Natural killer cell (primary cell): ENCODE measurements around the gene CORIN. TPM values are rescaled to one million over a fixed set of nuclear protein-coding genes. Genes with fewer than 3 reads are reported as not detected.
"Not testable (repeated sequence)": the region's sequence is repeated elsewhere in the genome, so short reads cannot be mapped to it uniquely, and the experiment has no call there.

Experiments
- ATAC-seq, 3 donors: fragments of 150-1000 bp in 2 of 3; fragments of 200-7000 bp in 1 of 3; cut with Tn5 transposase; 1 replicate in 1 of 3; 2 replicates in 2 of 3; pipeline ENCODE4 v1.10.0; 2021; ENCODE audit warnings: mild to moderate bottlenecking in 2 of 3, moderate library complexity in 2 of 3
- DNase-seq, 2 donors: peaks; one replicate each; pipeline versions ENCODE4 v3.0.0 to v3.0.0-alpha.2; 2013 to 2021; ENCODE audit warnings: mixed read lengths in 1 of 2
- H3K27ac ChIP-seq: one replicate; pipeline ENCODE4 v1.5.1; 2013; ENCODE audit warnings: mild to moderate bottlenecking, low read length
- H3K27me3 ChIP-seq: one replicate; pipeline ENCODE4 v1.6.1; 2013; ENCODE audit warnings: low read length; ENCODE audit not compliant: control insufficient read depth, insufficient read depth
- H3K36me3 ChIP-seq: one replicate; pipeline ENCODE4 v1.6.1; 2013; ENCODE audit warnings: low read length; ENCODE audit not compliant: control insufficient read depth, insufficient read depth
- H3K4me1 ChIP-seq: one replicate; pipeline ENCODE4 v1.6.1; 2013; ENCODE audit warnings: low read length; ENCODE audit not compliant: control insufficient read depth, insufficient read depth
- H3K4me3 ChIP-seq: one replicate; pipeline ENCODE4 v1.5.1; 2013; ENCODE audit warnings: low read length
- H3K9me3 ChIP-seq: one replicate; pipeline ENCODE4 v1.6.1; 2013; ENCODE audit warnings: low read length; ENCODE audit not compliant: control insufficient read depth, insufficient read depth
- H3K27ac Mint-ChIP-seq, 2 donors: one replicate each; pipeline ENCODE4 v1.8.0; 2022; ENCODE audit warnings: mild to moderate bottlenecking in 2 of 2, mixed read lengths in 2 of 2, moderate library complexity in 1 of 2
- H3K27me3 Mint-ChIP-seq, 2 donors: one replicate each; pipeline ENCODE4 v1.8.0; 2022; ENCODE audit warnings: low read depth in 2 of 2, mixed read lengths in 2 of 2
- H3K36me3 Mint-ChIP-seq: one replicate; pipeline ENCODE4 v1.8.0; 2022; ENCODE audit warnings: mixed read lengths
- H3K4me1 Mint-ChIP-seq, 2 donors: one replicate each; pipeline ENCODE4 v1.8.0; 2022; ENCODE audit warnings: mixed read lengths in 2 of 2
- H3K4me3 Mint-ChIP-seq: one replicate; pipeline ENCODE4 v1.8.0; 2022; ENCODE audit warnings: mild to moderate bottlenecking, moderate library complexity, mixed read lengths
- H3K9me3 Mint-ChIP-seq, 2 donors: one replicate each; pipeline ENCODE4 v1.8.0; 2022; ENCODE audit warnings: mixed read lengths in 2 of 2
- WGBS: methylation state at CpG from one replicate; pipeline ENCODE4 v1.1.7; 2013; ENCODE audit warnings: missing lambda C conversion rate; ENCODE audit not compliant: insufficient coverage; 5-methylcytosine and 5-hydroxymethylcytosine counted together
- intact Hi-C: fragments of 100-400 bp; cut with micrococcal nuclease; formaldehyde crosslinking; loops from one replicate; pipeline ENCODE4 v1.14.2; 2022
- total RNA-seq, 4 donors: library from RNA; stranded (reverse); fragments of 120-200 nt in 1 of 4; gene quantifications; one replicate each; pipeline versions ENCODE4 v1.2.3 to v1.2.4, GENCODE V29; 2013 to 2022
- TF ChIP-seq, protein P1 (sequence below): fragments of 200-600 bp; IDR thresholded peaks from one replicate; pipeline ENCODE4 v1.8.0; 2022; ENCODE audit warnings: antibody characterized with exemption

The CORIN gene
- total RNA-seq, 3 donors from 2014 or later (not counting 1 experiment from before 2014, with no cell fraction given) = 0.78 TPM; not detected in 2

DNA sequence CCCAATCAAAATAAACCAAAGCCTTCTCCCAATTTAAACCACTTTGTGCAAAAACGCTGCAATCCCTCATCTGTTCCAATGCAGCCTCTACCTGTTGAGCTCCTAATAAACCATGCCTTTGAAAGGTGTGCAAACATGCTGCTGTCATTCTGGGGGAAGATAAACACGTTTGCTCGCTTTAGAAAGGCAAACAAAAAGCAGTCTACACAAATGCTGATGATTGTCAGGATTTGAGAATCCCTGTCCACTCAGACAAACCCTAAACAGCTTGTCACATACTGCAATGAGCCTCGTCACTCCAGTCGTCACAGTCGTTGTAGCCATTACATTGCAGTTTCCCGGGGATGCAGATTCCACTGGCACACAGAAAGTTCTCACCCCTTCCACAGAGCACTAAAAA lies 145.2 kb downstream of the CORIN start:
- Mint-ChIP-seq H3K36me3 (no peaks in the 10 kb centered on the region), H3K4me3 (no peak overlapping the region), H3K27ac (no peak overlapping the region), H3K9me3 (no peaks in the 10 kb centered on the region), H3K4me1 (no peaks in the 10 kb centered on the region), H3K27me3 (peaks cover 11 to 41% of the 10 kb centered on the region in 2 donors)
- no peak for ATAC-seq
- Histone ChIP-seq H3K36me3 (no peaks in the 10 kb centered on the region), H3K27me3 (no peaks in the 10 kb centered on the region), H3K4me3 (no peak overlapping the region), H3K9me3 (no peaks in the 10 kb centered on the region), H3K27ac (no peak overlapping the region), H3K4me1 (no peaks in the 10 kb centered on the region)
- intact Hi-C loops = no loop called here
- no peak for DNase-seq
- WGBS = 78% methylated on average over 7 of the region's 7 CpGs
- TF ChIP-seq, protein P1, sequence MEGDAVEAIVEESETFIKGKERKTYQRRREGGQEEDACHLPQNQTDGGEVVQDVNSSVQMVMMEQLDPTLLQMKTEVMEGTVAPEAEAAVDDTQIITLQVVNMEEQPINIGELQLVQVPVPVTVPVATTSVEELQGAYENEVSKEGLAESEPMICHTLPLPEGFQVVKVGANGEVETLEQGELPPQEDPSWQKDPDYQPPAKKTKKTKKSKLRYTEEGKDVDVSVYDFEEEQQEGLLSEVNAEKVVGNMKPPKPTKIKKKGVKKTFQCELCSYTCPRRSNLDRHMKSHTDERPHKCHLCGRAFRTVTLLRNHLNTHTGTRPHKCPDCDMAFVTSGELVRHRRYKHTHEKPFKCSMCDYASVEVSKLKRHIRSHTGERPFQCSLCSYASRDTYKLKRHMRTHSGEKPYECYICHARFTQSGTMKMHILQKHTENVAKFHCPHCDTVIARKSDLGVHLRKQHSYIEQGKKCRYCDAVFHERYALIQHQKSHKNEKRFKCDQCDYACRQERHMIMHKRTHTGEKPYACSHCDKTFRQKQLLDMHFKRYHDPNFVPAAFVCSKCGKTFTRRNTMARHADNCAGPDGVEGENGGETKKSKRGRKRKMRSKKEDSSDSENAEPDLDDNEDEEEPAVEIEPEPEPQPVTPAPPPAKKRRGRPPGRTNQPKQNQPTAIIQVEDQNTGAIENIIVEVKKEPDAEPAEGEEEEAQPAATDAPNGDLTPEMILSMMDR = no peak

DNA sequence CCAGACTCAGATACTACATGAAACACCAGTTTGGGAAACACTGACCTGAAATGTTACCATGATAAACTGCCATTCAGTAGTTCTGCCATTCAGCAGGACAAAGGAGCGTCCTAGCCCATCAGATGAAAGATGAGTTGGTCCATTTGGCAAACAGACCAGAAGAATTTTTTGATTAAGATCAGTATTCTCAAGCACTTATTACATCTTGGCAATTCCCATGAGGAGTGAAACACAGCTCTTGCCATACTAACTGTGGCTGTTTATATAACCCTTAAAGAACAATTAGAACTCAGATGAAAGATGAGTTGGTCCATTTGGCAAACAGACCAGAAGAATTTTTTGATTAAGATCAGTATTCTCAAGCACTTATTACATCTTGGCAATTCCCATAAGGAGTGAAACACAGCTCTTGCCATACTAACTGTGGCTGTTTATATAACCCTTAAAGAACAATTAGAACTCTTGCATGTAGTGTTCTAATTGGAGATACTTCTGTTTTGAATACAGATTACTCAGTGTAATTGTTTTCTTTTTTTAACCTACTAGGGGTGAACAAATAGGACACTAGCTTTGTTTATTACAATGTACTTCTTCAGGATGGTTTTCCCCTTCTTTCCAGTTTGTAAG lies 146.0 kb downstream of the CORIN start:
- H3K27ac Mint-ChIP-seq, H3K9me3 ChIP-seq, H3K4me1 Mint-ChIP-seq, H3K4me1 ChIP-seq, H3K27ac ChIP-seq, H3K27me3 ChIP-seq, H3K36me3 ChIP-seq, H3K9me3 Mint-ChIP-seq, H3K4me3 Mint-ChIP-seq, ATAC-seq, H3K4me3 ChIP-seq, H3K36me3 Mint-ChIP-seq, DNase-seq, intact Hi-C loops: not testable (repeated sequence)
- WGBS = 56% methylated on average over 1 of the region's 1 CpG
- peaks cover 8 to 36% of the 10 kb centered on the region in 2 donors for H3K27me3 Mint-ChIP-seq

DNA sequence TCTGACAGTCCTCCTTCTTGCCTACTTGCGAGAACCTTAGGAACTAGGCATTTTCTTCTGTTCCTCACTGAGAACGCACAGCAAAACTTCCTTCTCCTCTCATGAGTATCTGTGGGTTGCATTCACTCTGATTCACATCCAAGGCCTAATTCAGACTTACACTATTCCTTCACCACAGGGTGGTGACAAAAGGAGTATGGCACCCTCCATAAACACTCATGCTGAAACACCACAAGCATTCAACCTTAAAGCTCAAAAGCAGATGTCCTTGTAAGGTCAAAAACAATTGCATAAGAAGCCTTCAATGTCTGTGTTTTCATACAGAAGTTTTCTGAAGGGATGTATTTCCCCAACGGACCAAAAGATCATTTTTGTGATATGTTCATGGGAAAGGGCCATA lies 147.3 kb downstream of the CORIN start:
- TF ChIP-seq, protein P1 = no peak
- no peaks in the 10 kb centered on the region for H3K36me3 Mint-ChIP-seq
- WGBS = 86% methylated on average over 2 of the region's 3 CpGs

DNA sequence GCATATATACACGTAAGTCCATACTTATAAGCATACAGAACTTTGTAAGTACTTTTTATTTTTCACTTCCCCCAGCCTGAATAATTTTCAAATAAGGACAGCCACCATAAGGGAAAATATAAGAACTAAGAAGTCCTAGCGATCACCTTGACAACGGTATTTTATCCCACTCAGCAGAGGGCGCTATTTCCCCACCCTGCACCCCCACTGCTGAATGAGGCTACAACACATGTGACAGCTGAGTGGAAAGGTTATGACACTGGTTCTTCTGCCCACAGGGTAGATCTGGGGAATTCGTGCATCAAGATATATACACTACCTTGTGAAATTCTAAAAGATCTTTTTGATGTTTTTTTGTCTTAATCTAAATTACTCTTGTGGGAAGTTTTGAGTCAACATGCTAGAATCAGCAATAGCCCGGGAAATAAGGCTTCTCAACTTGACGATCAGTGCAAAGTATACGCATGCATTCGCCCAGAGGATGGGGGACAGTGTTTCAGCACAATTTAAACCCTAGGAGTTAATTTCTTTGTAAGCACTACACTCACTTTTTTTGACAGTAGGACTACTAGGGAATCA lies 151.5 kb downstream of the CORIN start:
- Mint-ChIP-seq H3K27me3 (peaks cover 8 to 30% of the 10 kb centered on the region in 2 donors), H3K27ac (no peak overlapping the region), H3K36me3 (no peaks in the 10 kb centered on the region), H3K9me3 (no peaks in the 10 kb centered on the region), H3K4me1 (peaks cover 0 to 5% of the 10 kb centered on the region in 2 donors), H3K4me3 (no peak overlapping the region)
- peaks cover 2% of the 10 kb centered on the region for H3K27me3 ChIP-seq
- no peaks in the 10 kb centered on the region for H3K36me3 ChIP-seq
- no peaks in the 10 kb centered on the region for H3K9me3 ChIP-seq
- DNase-seq = peak; percentile 43 to 78
- WGBS = 51% methylated on average over 9 of the region's 9 CpGs
- no peaks in the 10 kb centered on the region for H3K4me1 ChIP-seq
- TF ChIP-seq, protein P1 = peak; percentile 71
- H3K4me3 ChIP-seq = no peak overlapping the region
- intact Hi-C loops = loop anchor here (1.0 kb wide), 2 partner anchors 150 to 247 kb away; no protein-coding TSS in a partner anchor
- peak; percentile 80 to 87 (median 82) for ATAC-seq
- H3K27ac ChIP-seq = no peak overlapping the region

More for the DNA sequence above, 147.3 kb downstream of the CORIN start:
- Histone ChIP-seq H3K9me3 (no peaks in the 10 kb centered on the region), H3K36me3 (no peaks in the 10 kb centered on the region), H3K27me3 (no peaks in the 10 kb centered on the region), H3K4me3 (no peak overlapping the region), H3K27ac (no peak overlapping the region), H3K4me1 (no peaks in the 10 kb centered on the region)
- H3K4me3 Mint-ChIP-seq = no peak overlapping the region
- H3K27ac Mint-ChIP-seq = no peak overlapping the region
- ATAC-seq (no peak), DNase-seq (no peak)
- H3K27me3 Mint-ChIP-seq = peaks cover 6 to 32% of the 10 kb centered on the region in 2 donors
- H3K9me3 Mint-ChIP-seq = no peaks in the 10 kb centered on the region
- peaks cover 0 to 5% of the 10 kb centered on the region in 2 donors for H3K4me1 Mint-ChIP-seq
- intact Hi-C loops = no loop called here
